ENCODE measurements around the gene RABGGTA.

The RABGGTA gene

GRCh38 chr14:24311837-24312615 is 40.6 kb upstream of the RABGGTA start:
- no peak for TF ChIP-seq POLR2AphosphoS5 (IDR thresholded peaks at IDR 0.05; ENCODE audit: low read depth, low read length)
- no peak for TF ChIP-seq FOXP2 (optimal IDR thresholded peaks at IDR 0.05; ENCODE audit: borderline replicate concordance, extremely low read depth, extremely low read length, insufficient read depth)
- no peak for TF ChIP-seq SIN3A (IDR thresholded peaks at IDR 0.05; ENCODE audit: borderline replicate concordance, insufficient read depth, low read length)
- no peak for TF ChIP-seq REST (IDR thresholded peaks at IDR 0.05; ENCODE audit: insufficient read depth in 1 of 2, low read depth in 2 of 2, low read length in 2 of 2)
- no peak for TF ChIP-seq TAF1 (IDR thresholded peaks at IDR 0.05; ENCODE audit: borderline replicate concordance, insufficient read depth, low read length)

- TF ChIP-seq FOXP2 (optimal IDR thresholded peaks at IDR 0.05; ENCODE audit: borderline replicate concordance, extremely low read depth, extremely low read length, insufficient read depth) (no peak), REST (IDR thresholded peaks at IDR 0.05; ENCODE audit: insufficient read depth in 1 of 2, low read depth in 2 of 2, low read length in 2 of 2) (no peak), TAF1 (IDR thresholded peaks at IDR 0.05; ENCODE audit: borderline replicate concordance, insufficient read depth, low read length) (no peak), SIN3A (IDR thresholded peaks at IDR 0.05; ENCODE audit: borderline replicate concordance, insufficient read depth, low read length) (no peak), POLR2AphosphoS5 (IDR thresholded peaks at IDR 0.05; ENCODE audit: low read depth, low read length) (no peak)
Measured at GRCh38 chr14:24310646-24311604, 39.5 kb upstream of the RABGGTA start, which contains the start of gene LTB4R. TSS of gene LTB4R (plus strand) at chr14:24311502. CDS start at chr14:24315652, 4,150 bp downstream.

- no peak for TF ChIP-seq SIN3A (IDR thresholded peaks at IDR 0.05; ENCODE audit: borderline replicate concordance, insufficient read depth, low read length)
- TF ChIP-seq TAF1 (IDR thresholded peaks at IDR 0.05; ENCODE audit: borderline replicate concordance, insufficient read depth, low read length), result no peak
- TF ChIP-seq REST (IDR thresholded peaks at IDR 0.05; ENCODE audit: insufficient read depth in 1 of 2, low read depth in 2 of 2, low read length in 2 of 2), result no peak
- no peak for TF ChIP-seq FOXP2 (optimal IDR thresholded peaks at IDR 0.05; ENCODE audit: borderline replicate concordance, extremely low read depth, extremely low read length, insufficient read depth)
- TF ChIP-seq POLR2AphosphoS5 (IDR thresholded peaks at IDR 0.05; ENCODE audit: low read depth, low read length), result no peak
Measured at GRCh38 chr14:24310265-24310645, 38.9 kb upstream of the RABGGTA start.

GRCh38 chr14:24309538-24310264 is 38.3 kb upstream of the RABGGTA start, which contains the start of gene LTB4R2:
TSS of gene LTB4R2 (plus strand) at chr14:24310140. CDS start at chr14:24310665, 525 bp downstream.
- no peak for TF ChIP-seq REST (IDR thresholded peaks at IDR 0.05; ENCODE audit: insufficient read depth in 1 of 2, low read depth in 2 of 2, low read length in 2 of 2)
- TF ChIP-seq FOXP2 (optimal IDR thresholded peaks at IDR 0.05; ENCODE audit: borderline replicate concordance, extremely low read depth, extremely low read length, insufficient read depth), result no peak
- no peak for TF ChIP-seq TAF1 (IDR thresholded peaks at IDR 0.05; ENCODE audit: borderline replicate concordance, insufficient read depth, low read length)
- TF ChIP-seq POLR2AphosphoS5 (IDR thresholded peaks at IDR 0.05; ENCODE audit: low read depth, low read length), result no peak
- no peak for TF ChIP-seq SIN3A (IDR thresholded peaks at IDR 0.05; ENCODE audit: borderline replicate concordance, insufficient read depth, low read length)

All from PFSK-1 (cell line).